Forelimb muscle (tissue), 1 donor: ENCODE results near the gene DLG1. TPM values are rescaled to one million over a fixed set of nuclear protein-coding genes. Genes with fewer than 3 reads are reported as not detected.

Experiments
- DNase-seq: peaks from one replicate; pipeline ENCODE4 v3.0.0-alpha.2; 2013; ENCODE audit warnings: low read depth
- polyA plus RNA-seq: library from polyadenylated mRNA; unstranded; fragments of 120-200 nt; gene quantifications from one replicate; pipeline ENCODE4 v1.2.1, GENCODE V29; 2013; ENCODE audit not compliant: insufficient read length

The DLG1 gene
- polyA plus RNA-seq, 1 donor, result 42.8 TPM

DNA sequence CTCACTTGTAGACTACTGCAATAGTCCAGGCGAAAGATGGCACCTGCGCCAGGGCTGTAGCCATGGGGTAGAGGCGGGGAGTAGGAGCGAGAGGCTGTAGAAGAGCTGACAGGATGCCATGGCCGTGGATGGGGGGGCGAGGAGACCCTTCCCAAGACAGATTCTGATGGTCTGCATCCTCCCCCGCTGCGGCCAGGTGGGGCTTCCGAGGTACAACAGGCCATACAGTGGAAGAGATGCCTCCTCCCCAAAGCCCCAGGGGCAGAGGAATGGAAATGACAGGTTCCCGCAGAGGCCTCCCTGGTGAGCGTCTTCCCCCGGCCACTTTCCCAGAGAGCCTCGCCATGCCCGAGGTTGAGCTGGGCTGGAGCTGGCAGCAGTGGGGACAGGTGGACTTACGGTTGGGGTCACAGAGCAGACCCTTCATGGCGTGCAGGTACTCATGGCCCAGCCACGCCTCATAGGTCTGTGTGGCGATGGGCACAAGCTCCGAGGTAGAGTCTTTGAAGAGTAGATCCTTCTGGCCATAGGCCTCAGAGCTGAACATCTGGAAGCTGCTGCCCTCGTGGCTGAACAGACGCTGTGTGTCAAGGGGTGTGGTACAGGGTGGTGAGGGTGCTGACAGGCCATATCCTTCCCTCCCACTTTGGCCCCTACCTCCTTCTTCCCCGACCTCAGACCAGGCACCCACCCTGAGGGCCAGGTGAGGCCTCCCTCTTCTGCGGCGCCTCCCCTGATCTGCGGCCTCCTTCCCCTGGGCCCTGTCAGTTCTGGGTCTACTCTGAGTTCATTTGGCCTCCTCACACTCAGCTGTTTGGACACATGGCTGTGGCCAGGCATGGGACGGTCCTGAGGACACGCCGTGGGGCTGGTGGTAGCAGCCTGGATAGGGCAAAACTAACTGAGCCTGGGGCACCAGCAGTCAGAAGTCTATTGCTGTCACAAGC, 282.3 kb downstream of the DLG1 start:
- no peak for DNase-seq

DNA sequence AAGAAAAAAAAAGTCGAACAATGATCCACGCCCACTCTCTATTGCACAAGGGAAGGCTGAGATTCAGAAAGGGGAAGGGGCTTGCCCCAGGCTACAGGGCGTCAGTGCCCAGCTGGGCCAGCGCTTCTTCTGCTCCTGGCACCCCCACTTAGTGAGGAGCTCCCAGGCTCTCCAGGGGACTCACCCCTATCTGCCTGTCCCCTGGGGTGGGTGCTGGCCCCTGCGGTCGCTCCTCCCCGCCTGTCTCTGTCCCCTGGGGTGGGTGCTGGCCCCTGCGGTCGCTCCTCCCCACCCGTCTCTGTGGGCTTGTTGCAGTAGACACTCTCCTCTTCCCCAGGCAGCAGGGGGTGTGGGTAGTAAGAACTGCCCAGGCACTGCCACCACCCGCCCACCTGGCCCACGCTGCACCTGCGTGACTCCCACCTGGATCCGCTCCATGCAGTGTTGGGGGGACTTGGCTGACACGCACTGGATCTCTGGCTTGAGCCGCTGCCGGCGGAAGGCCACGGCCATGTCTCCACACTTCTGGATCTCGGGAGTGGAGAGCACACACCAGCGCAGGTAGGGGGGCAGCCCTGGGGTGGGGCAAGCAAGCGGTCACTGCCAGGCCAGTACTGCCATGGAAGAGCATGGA, 283.4 kb downstream of the DLG1 start:
- no peak for DNase-seq

DNA sequence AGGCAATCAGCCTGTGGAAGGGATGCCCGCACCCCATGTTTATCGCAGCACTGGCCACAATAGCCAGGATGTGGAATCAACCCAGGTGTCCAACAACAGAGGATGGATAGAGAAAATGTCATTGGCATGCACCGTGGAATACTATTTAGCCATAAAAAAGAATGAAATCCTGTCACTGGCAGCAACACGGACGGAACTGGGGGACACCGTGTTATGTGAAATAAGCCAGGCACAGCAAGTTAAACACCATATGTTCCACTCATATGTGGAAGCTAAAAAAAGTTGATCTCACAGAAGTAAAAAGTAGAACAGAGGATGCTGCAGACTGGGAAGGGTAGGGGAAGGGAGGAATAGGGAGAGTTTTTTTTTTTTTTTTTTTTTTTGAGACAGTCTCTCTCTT, 284.4 kb downstream of the DLG1 start:
- no peak for DNase-seq

DNA sequence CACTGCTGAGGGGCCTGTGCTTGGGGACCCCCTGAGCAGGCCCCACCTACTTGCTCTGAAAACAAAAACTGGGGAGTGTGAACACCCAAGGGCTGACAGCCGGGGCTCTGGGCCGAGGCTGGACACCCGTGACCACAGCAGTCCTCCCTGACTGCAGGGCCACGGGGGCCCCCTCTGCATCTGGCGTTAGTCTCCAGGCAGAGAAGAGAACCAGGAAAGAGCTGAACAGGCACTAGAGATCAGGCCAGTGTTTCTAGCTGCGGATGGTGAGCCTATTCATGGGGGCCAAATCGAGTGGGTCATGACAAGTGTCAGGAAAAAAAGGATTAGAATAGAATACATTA, 285.9 kb downstream of the DLG1 start:
- DNase-seq, result no peak

DNA sequence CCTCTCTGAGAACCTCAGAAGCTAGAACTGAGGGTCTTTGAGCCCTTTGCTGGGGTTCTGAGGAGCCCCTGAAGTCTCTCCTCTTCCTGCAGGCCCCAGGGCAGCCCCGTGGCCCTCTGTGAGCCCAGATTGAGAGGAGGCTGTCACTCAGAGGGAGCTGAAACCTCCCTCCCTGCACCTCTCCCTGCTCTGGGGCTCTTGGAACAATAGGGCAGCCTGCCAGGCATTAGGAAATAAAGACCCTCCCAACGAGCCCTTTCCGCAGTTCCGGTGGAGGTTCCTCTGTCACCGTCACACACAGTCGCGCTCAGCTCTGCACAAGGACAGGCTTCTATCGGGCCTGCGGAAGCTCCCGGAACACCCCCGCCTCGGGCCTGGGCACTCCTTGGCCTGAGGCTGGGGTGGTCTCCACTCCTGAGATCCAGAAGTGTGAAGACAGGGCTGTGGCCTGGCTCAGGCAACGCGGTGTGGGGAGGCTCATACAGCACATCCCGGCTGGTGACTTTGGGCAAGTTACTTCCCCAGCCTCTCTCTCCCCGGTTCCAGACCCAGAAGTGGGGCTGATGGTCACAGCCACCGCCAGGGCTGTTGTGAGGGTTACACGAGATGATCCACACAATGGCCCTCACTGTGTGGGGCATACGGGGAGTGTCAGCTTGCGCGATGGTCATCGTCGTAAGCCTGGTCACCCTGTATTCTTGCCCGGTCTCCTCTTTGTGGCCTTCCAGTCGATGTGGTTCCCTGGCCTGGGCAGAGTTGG, 286.5 kb downstream of the DLG1 start:
- DNase-seq, result no peak

DNA sequence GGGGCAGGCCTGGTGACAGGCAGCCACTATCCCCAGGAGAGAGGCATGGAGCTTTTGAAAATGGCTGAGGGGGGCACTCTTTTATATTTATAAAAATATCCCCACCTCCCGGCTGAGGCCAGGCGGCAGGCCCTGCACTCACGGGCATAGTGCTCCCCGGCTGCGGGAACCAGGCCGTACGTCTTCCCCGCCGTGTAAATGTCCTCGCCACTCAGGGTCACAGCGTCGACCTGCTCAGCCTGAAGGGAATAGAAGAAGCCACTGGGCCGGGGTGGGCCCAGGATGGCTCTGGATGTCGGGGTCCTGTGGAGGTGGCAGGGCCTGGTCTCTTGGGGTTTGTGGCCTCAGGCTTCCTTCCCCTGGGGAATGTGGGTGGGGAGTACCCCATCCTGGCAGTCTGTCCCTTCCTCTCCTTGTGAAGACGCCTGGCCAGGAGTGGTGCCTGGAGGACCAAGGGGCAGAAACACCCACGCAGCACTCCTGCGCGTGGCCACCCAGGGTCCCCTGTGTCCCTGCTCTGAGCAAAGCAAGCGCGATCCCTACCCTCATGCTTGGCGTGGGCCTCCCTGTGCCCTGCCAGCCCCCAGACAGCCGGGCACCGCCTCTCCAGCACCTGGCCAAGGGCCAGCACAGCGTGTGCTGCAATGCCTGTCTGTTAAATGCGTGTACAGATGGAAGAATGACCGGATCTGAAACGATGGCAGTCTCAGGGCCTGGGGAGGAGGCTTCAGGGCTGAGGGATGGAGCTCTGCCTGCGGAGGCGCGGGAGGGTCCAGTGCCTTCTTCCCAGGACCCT, 287.7 kb downstream of the DLG1 start:
- DNase-seq, result no peak

DNA sequence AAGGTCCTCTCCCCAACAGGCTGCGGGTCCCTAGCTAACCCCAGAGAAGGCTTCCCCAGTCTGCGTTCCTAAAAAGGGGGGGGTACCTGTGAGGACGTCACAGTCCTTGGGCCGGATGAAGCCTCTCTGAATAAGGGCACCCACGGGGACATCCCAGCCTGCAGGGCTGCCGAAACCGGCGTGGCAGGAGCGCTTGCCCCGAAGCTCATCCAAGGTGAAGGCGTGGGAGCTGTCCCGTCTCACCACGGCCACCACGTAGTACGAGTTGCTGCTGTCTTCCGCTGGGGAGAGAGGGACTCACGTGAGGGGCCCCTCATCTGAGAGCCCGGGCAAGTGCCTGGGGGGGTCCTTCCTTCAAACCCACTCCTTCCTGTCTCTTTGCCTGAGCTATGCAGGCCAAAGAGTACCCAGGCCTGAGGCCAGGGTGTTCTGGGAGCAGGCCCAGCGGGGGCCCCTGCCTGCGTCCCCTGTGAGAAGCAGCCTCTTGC, 288.8 kb downstream of the DLG1 start:
- no peak for DNase-seq

DNA sequence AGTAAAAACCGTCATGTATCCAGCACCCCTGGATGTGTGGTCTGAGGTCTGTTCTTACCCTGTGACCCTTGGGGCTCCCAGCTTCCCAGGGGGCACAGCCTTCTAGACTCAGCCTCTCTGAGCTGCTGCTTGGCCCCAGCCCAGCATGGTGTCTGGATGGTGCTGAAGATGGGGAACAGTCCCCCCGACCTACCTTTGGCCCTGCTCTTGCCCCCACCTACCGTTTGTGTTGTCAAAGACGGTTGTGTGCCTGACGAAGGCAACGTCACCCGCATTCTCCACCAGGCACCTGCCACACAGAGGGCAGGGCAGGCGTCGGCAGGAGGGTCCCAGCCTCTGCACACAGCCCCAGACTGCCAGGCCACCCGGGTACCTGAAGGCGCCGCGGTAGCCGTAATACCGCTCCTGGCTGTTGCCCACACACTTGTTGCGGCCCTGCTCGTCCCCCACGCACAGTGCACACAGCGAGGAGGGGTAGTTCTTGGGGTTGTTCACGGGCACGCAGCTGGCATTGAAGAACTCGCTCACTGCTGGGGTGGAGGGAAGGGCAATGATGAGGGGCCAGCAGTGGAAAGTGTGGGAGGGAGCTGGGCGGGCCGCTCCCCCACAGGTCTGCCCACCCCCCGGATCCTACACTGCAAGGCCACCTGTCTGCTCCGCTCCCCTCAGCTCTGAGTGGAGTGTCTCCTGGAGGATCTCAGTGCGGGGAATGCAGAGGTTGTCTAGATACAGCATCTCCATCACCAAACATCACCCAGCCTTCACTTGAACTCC, 289.8 kb downstream of the DLG1 start:
- no peak for DNase-seq

DNA sequence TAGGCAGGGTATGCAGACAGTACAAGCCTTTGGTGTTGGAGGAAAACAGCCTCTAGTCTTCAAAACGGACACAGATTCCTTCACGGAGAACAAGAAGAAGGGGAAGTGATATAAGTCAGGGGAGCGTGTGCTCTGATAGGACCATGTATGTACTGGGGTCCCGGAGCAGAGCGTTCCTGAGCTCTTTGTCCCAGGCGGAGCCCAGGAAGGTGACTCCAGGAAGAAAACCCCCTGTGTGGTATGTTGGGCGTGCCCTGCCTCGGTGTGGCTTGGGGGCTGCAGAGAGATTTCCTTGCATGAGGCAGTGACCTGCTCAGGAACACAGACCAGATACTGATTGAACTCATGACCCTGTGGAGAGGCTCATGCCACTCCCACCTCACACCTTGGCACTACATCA, 290.5 kb downstream of the DLG1 start:
- DNase-seq, result no peak

DNA sequence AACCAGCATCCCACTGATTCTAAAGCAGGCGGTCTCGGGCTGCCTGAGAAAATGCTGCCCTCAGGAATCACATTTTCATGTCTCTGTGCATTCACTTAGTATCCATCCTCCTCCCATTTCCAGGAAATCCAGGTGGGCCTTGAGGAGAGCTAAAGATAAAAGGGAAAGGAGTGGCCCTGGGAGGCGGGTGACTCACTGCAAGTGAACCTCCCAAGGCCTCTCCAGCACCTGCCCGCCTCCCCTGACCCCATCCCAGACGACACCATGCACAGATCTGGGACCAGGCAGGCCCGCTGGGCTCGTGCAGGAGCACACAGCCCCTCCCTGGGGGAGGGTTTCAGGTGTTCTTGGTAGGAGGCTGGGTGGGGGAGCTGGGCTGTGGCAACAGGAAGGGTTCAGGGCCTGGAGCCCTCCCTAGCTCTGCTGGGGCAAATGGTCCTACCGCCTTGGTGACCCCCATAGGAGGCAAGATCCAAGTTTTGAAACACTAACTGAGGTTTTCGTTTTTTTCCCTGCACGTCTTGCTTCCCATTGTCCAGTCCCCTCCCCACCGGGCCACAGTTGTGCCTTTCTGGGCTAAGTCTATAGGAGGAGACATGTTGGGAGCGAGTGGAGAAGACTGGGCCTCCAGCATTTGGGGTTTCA, 291.0 kb downstream of the DLG1 start:
- no peak for DNase-seq

DNA sequence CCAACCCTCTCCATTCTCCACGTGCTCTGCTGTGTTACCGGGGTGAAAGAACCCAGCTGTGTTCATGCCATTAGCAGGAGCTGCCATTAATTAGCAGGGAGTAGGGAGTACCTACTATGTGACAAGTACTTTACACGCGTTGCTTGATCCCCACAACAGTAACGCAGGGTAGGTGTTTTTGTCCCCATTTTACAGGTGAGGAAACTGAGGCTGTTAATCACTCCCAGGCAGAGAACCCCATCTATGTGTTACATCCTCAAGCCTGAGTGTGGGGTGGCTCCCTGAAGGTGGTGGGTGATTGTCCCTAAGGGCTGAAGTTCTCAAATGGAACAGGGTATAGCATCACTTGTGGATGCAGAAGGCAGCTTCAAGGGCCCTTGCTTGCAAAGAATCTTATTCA, 291.6 kb downstream of the DLG1 start:
- DNase-seq, result no peak

DNA sequence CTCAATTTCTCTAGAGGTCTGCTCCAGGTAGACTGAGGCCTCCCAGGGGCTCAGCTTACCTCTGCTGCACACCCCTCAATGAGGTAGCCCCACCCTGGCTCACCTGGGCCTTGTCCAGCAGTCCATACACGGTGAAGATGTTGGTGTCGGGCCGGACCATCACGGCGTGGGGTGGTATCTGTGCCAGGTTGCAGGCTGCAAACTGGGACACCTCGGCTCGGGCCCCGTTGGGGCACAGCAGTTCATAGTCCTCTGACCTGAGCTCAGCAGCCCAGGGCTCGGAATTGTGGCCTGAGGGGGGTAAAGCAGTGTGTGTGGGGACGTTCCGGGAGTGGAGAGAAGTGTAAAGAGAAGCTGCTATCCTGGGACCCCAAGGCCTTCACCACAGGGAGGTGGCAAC, 292.0 kb downstream of the DLG1 start:
- no peak for DNase-seq

DNA sequence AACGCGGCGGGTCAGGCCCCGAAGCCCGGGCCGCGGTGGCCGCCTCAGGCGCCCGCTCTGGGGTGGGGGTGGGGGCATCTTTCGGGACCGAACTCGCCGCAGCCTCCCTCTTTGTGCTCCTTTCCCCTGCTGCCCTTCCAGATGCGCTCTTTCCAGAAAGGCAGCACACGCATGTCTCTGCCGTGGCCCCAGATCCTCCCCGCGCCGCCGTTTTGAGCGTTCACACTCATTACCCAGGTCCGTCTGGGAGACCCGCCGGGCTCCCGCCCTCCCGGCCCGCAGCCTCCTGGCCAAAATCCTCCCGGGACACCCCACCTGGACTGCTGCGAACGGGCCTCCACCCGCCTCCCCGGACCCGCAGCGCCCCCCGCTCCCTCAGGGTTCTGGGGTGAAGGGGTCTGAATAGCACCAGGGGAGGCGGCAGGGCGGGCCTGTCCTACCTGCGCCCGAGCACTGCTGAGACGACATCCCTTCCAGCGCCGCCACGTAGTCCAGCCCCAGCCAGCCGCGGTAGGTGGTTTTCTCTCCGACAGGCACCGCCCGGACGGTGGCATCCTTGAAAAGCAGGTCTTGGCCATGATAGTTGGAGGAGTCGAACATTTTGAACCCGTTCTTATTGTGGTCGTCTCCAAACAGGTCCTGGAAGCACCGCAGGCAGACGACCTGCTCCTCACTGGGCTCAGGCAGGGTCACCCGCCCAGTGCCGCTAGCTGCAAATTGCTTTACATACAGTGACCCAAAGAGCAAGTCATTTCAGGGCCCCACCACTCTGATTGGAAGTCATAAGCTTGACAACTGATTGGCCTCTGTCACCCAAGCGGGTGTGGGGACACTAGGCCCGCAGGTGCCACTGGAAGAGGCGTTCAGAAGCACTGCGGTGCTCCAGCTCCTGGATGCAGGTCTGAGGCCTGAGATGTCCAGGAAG, 294.7 kb downstream of the DLG1 start:
- no peak for DNase-seq

DNA sequence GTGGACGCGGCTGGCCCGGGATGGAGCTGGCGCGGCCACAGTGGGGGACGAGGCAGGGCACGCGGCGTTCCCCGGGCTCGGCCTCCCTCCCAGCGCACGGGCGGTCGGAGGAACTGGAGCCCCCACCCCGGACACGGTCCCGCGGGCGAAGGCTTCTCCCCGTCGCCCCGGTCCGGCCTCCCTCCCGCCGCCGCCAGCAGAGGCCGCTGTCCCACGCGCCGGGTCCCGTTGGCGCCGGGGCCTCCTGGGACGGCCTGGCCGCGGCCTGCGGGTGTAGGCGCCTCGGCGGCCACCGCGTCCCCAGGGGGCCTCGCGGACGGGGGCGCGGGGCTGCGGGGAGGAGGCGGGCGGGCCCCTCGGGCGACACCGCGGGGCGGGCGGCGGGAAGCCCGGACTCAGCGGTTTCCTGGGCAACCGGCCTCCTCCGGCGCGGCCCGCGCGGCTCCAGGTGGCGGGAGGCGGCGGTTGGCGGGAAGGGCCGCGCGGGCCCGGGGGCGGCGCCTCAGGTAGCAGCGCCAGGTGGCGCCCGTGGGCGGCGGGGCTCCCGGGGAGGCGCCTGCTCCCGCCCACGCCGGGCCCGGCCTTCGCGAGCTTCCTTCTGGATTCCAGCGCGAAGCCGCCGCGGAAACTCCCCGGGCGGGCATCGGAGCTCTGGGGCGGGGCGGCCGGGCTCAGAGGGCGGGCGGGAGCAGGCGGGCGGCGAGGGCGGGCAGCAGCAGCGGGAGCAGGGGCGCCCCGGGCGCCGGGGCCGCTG, 295.5 kb downstream of the DLG1 start:
- no peak for DNase-seq

DNA sequence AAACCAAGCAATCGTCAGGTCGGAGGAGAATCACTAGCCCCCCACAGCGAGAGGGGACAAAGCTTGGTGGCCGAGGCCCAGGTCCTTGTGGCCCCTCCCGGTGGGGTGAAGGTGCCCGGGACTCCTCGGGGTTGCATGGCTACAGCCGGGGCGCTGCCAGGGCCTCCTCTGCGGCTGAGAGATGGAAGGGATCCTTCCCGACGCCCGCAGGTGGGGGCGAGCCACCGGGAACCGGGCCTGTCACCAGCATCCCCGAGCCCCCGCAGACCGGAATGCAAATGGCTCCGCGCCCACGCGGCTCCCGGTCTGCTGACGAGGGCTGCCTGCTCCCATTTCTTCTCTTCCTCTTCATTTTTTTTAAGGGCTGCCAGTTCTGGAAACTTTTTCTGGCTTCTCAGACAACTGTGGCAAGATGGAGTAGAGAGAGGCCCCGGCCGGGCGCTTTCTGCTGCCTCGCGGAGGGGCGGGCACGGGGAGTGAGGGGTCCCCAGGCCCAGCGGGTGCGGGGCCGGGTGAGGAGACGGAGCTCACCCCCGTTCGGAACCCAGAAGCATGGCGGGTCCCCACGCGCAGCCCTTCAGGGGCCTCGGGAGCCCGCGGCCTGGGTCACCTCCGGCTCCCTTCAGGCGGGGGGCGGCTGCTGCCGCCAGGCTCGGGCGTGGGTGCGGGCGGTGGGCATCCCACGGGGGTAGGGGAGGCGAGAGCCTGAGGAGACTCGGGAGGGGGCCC, 296.3 kb downstream of the DLG1 start:
- no peak for DNase-seq

DNA sequence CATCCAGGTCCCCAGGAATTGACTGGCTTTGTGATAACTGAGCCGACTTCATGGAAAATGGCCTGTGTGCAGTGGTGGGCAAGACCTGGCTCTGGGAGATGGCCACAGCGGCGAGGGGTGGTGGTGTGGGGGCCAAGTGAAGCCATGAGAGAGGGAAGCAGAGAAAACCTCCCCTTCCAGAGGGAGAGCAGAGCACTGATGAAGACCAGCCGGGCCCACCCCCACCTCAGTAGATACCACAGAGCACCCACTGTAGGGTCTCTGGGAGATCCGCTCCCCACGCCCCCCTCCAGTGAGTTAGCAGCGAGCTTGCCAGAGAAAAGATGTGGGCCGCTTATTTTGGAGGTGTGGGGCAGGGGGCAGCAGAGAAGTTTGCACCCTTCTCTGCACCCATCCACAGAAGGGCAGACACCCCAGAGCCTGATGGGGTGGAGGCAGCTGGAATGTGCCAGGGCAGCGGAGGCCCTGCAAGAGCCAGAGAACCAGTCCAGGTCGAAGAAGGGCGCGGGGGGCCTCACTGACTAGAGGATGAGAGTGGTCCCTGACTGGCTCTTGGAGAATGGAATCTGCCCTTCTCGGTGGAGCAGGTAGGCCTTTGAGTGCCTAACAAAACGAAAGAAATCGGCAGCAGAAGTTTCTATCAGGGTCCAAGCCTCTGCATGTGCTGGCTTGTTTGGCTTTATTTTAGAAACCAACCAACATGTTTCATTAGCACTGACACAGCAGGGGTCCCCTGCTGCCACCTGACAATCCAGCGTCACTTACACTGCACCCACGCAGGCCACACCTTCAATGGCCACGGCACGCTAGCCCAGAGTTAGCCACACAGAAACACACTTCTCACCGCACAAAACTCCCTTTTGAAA, 297.1 kb downstream of the DLG1 start:
- no peak for DNase-seq

DNA sequence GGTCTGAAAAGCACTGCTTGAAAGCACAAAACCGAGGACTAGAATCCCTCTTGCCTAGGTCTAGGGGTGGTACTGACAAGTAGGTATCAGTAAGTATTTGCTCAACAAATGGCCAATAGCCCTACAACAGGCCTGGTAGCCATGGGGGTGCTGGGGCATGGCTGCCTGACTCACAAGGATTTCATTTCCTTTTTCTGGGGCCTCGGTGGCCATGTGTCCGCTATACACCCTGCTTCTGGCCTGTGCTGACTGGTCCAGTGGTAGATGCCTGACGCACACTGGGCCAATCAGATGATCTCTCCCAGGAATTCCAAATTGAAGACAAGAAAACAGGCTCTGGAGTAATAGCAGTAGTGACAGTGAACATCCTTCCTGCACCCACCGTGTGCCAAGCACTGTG, 298.2 kb downstream of the DLG1 start:
- no peak for DNase-seq
